Measurements from ENCODE around the gene COX5A.

Gene COX5A

DNA sequence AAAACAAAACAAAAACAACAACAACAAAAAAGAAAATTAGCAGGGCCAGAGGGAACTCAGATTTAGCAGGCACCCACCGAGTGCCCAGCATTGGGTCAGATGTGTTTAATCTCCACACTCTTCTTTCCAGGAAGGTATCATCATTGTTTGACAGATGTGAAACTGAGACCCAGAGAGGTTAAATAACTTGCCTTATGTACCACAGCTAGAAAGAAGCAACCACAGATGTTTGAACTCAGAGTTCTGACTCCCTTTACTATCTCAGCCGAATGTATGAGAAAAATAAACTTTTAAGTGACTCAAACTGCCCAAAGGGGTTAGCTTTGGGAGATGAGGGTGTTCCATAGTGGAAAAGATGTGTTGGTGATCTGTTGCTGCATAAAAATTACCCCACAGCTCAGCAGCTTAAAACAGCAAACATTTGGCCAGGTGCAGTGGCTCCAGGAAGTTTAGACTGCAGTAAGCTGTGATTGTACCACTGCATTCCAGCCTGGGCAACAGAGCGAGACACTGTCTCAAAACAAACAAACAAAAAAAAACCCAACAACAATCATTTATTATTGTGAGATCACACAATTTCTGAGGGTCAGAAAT is 23.2 kb upstream of the COX5A start:
- in situ Hi-C loops (cut with HindIII; ENCODE audit: low sequenced_read_pairs) = no loop called here
- TF ChIP-seq CTCF (IDR thresholded peaks at IDR 0.05; ENCODE audit: low read depth, low read length) = no peak
- H3K4me3 ChIP-seq (ENCODE audit: low read depth, low read length) = no peak overlapping the region
- DNase-seq (ENCODE audit: low read depth, low spot score) = no peak

DNA sequence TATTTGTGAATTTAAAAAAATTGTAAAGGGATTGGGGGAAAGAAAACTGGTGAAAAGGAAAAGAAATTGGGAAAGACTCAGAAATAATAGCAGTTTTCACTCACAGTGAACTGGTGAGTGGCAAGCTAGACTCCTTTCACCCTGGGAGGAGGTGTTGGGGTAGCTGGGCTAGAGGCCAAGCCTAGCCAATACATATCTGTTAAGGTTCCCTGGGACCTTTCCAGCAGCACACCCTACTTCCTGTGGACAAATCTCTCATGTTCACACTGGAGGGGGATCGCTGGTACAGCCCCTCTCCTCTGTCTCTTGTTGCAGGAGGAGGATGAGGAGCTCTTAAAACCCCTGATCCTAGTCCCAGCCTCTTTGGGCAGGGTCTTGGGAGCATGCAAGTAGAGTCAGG is 22.4 kb upstream of the COX5A start:
- in situ Hi-C loops (cut with HindIII; ENCODE audit: low sequenced_read_pairs) = no loop called here
- TF ChIP-seq CTCF (IDR thresholded peaks at IDR 0.05; ENCODE audit: low read depth, low read length) = no peak
- H3K4me3 ChIP-seq (ENCODE audit: low read depth, low read length) = no peak overlapping the region
- DNase-seq (ENCODE audit: low read depth, low spot score) = no peak

DNA sequence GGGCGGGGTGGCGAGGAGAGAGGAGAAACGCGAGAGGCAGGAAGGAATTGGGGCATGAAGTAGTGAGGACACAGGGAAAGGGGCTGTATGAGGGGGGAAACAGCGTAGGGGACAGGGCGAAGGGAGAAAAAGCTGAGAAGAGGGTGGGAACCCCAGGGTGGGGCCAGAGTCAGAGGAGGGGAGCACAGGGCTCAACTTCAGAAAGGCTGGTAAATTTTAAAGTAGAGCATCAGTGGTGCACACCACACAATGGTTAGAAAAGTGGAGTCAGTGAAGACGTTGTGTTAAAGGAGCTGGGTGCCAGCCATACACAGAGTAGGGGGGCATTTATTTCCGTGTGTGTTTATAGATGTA is 21.7 kb upstream of the COX5A start:
- no peak overlapping the region for H3K4me3 ChIP-seq (ENCODE audit: low read depth, low read length)
- TF ChIP-seq CTCF (IDR thresholded peaks at IDR 0.05; ENCODE audit: low read depth, low read length) = no peak
- no peak for DNase-seq (ENCODE audit: low read depth, low spot score)
- in situ Hi-C loops (cut with HindIII; ENCODE audit: low sequenced_read_pairs) = no loop called here

GRCh38 chr15:74958908-74959585 is 21.2 kb upstream of the COX5A start:
- DNase-seq (ENCODE audit: low read depth, low spot score) = no peak
- H3K4me3 ChIP-seq (ENCODE audit: low read depth, low read length) = peak overlapping the region; percentile 18
- in situ Hi-C loops (cut with HindIII; ENCODE audit: low sequenced_read_pairs) = no loop called here

GRCh38 chr15:74958320-74958907 is 20.5 kb upstream of the COX5A start:
- in situ Hi-C loops (cut with HindIII; ENCODE audit: low sequenced_read_pairs) = no loop called here
- no peak for TF ChIP-seq CTCF (IDR thresholded peaks at IDR 0.05; ENCODE audit: low read depth, low read length)
- no peak for DNase-seq (ENCODE audit: low read depth, low spot score)
- H3K4me3 ChIP-seq (ENCODE audit: low read depth, low read length) = peak overlapping the region; percentile 18

More at GRCh38 chr15:74958908-74959585, 21.2 kb upstream of the COX5A start:
- TF ChIP-seq CTCF (IDR thresholded peaks at IDR 0.05; ENCODE audit: low read depth, low read length) = no peak

- in situ Hi-C loops (cut with HindIII; ENCODE audit: low sequenced_read_pairs) = no loop called here
- no peak for DNase-seq (ENCODE audit: low read depth, low spot score)
- H3K4me3 ChIP-seq (ENCODE audit: low read depth, low read length) = peak overlapping the region; percentile 43
- no peak for TF ChIP-seq CTCF (IDR thresholded peaks at IDR 0.05; ENCODE audit: low read depth, low read length)
Measured at GRCh38 chr15:74957476-74958035, 19.7 kb upstream of the COX5A start.

All from astrocyte of the spinal cord (primary cell).